ENCODE data around the gene MKKS.

MKKS gene

DNA sequence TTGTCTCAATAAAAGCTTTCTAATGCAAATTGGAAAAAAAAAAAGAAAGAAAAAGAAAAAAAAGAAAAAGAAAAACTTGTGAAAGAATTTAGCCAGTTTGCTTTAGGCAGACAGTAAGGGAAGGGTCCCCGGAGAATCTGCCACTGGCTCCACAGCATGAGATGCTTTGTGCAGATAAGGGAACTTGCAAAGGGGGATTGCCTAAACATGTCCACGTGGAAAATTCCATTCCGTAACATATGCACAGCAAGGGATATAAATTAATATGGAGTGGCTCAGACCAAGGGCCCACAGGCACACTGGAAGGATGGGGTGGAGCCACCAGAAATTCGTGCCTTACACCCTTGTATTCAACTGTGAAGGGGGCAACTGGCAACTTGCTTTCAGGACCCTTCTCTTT is 45.4 kb downstream of the MKKS start:
- H2BK15ac ChIP-seq (ENCODE audit: low read length): no peak overlapping the region
- H3K4me2 ChIP-seq (ENCODE audit: insufficient read depth, low read length, poor library complexity, severe bottlenecking): no peak overlapping the region
- H3K27ac ChIP-seq (replicated peaks; ENCODE audit: low read length): no peak overlapping the region
- no peak overlapping the region for H3K4me3 ChIP-seq (ENCODE audit: low read length in 2 of 2)
- no peak for DNase-seq (ENCODE audit: low spot score)
- no peak overlapping the region for H3K14ac ChIP-seq (ENCODE audit: low read length)
- H2AFZ ChIP-seq (ENCODE audit: low read length): peak overlapping the region; percentile 74
- no peak overlapping the region for H3K23ac ChIP-seq (ENCODE audit: low read depth, low read length, poor library complexity)
- no peak overlapping the region for H2BK12ac ChIP-seq (ENCODE audit: low read length)
- peaks cover 2 to 7% of the 10 kb centered on the region in 2 donors for H3K9me3 ChIP-seq (replicated peaks in 1 of 2; ENCODE audit: control insufficient read depth in 2 of 2, insufficient read depth in 1 of 2, low read depth in 1 of 2, low read length in 2 of 2)
- H2BK120ac ChIP-seq (ENCODE audit: low read depth, low read length): no peak overlapping the region
- no peak overlapping the region for H2BK5ac ChIP-seq (ENCODE audit: low read length)
- H3K4me1 ChIP-seq (ENCODE audit: control insufficient read depth in 2 of 2, insufficient read depth in 1 of 2, low read depth in 1 of 2, low read length in 2 of 2): peaks cover 4% of the 10 kb centered on the region in 2 donors
- no CpG with 5 or more reads among the region's 4 CpGs for WGBS, 2 donors (ENCODE audit: extremely low coverage in 2 of 2, insufficient read length in 2 of 2, insufficient replicate concordance in 1 of 2)
- no peak overlapping the region for H3K18ac ChIP-seq (ENCODE audit: low read length)
- H2AK5ac ChIP-seq (ENCODE audit: low read depth, low read length): no peak overlapping the region
- no peak overlapping the region for H3K9ac ChIP-seq (ENCODE audit: low read depth, low read length, poor library complexity)
- H4K8ac ChIP-seq (ENCODE audit: low read depth, low read length): no peak overlapping the region
- no peak overlapping the region for H4K91ac ChIP-seq (ENCODE audit: low read depth, low read length, poor library complexity)
- no peaks in the 10 kb centered on the region for H3K36me3 ChIP-seq (replicated peaks in 1 of 2; ENCODE audit: control insufficient read depth in 2 of 2, insufficient read depth in 2 of 2, low read length in 2 of 2)
- H3K79me1 ChIP-seq (ENCODE audit: low read depth, low read length): no peaks in the 10 kb centered on the region
- no peak overlapping the region for H3K4ac ChIP-seq (ENCODE audit: low read length)
- no peaks in the 10 kb centered on the region for H3K27me3 ChIP-seq (ENCODE audit: control insufficient read depth in 3 of 3, insufficient read depth in 3 of 3, low read depth in 1 of 3, low read length in 3 of 3)

DNA sequence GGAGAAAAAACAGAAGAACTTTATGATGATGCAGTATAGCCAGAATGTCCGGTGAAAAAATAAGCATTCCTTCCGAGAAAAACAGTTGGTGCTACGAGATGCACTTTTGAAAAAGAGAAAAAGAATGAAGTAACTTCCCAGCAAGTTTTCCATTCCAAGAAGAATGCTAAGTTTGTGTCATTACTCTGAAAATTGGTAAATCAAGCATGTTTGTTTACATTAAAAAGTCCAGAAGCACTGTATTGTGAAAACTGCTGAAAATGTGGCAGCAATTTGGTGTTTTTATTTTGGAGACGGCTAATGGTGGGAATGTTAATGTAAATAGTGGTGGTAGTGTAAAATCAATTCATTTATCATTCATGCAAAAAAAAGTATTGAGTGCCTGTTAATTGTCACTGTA is 46.3 kb downstream of the MKKS start:
- no peaks in the 10 kb centered on the region for H3K27me3 ChIP-seq (ENCODE audit: control insufficient read depth in 3 of 3, insufficient read depth in 3 of 3, low read depth in 1 of 3, low read length in 3 of 3)
- no peak overlapping the region for H3K18ac ChIP-seq (ENCODE audit: low read length)
- H2BK12ac ChIP-seq (ENCODE audit: low read length): no peak overlapping the region
- H3K27ac ChIP-seq (replicated peaks; ENCODE audit: low read length): no peak overlapping the region
- no peak overlapping the region for H2BK15ac ChIP-seq (ENCODE audit: low read length)
- H4K8ac ChIP-seq (ENCODE audit: low read depth, low read length): no peak overlapping the region
- H3K9ac ChIP-seq (ENCODE audit: low read depth, low read length, poor library complexity): no peak overlapping the region
- no peak overlapping the region for H3K14ac ChIP-seq (ENCODE audit: low read length)
- no peaks in the 10 kb centered on the region for H3K79me1 ChIP-seq (ENCODE audit: low read depth, low read length)
- H2BK5ac ChIP-seq (ENCODE audit: low read length): no peak overlapping the region
- peaks cover 4% of the 10 kb centered on the region in 2 donors for H3K4me1 ChIP-seq (ENCODE audit: control insufficient read depth in 2 of 2, insufficient read depth in 1 of 2, low read depth in 1 of 2, low read length in 2 of 2)
- H3K36me3 ChIP-seq (replicated peaks in 1 of 2; ENCODE audit: control insufficient read depth in 2 of 2, insufficient read depth in 2 of 2, low read length in 2 of 2): no peaks in the 10 kb centered on the region
- H4K91ac ChIP-seq (ENCODE audit: low read depth, low read length, poor library complexity): no peak overlapping the region
- no peak for DNase-seq (ENCODE audit: low spot score)
- H2BK120ac ChIP-seq (ENCODE audit: low read depth, low read length): no peak overlapping the region
- H3K4ac ChIP-seq (ENCODE audit: low read length): no peak overlapping the region
- no peak overlapping the region for H3K4me2 ChIP-seq (ENCODE audit: insufficient read depth, low read length, poor library complexity, severe bottlenecking)
- WGBS, 2 donors (ENCODE audit: extremely low coverage in 2 of 2, insufficient read length in 2 of 2, insufficient replicate concordance in 1 of 2): no CpG with 5 or more reads among the region's 4 CpGs
- H2AFZ ChIP-seq (ENCODE audit: low read length): no peak overlapping the region
- no peak overlapping the region for H3K4me3 ChIP-seq (ENCODE audit: low read length in 2 of 2)
- H2AK5ac ChIP-seq (ENCODE audit: low read depth, low read length): no peak overlapping the region
- H3K23ac ChIP-seq (ENCODE audit: low read depth, low read length, poor library complexity): no peak overlapping the region
- H3K9me3 ChIP-seq (replicated peaks in 1 of 2; ENCODE audit: control insufficient read depth in 2 of 2, insufficient read depth in 1 of 2, low read depth in 1 of 2, low read length in 2 of 2): peaks cover 2 to 7% of the 10 kb centered on the region in 2 donors

DNA sequence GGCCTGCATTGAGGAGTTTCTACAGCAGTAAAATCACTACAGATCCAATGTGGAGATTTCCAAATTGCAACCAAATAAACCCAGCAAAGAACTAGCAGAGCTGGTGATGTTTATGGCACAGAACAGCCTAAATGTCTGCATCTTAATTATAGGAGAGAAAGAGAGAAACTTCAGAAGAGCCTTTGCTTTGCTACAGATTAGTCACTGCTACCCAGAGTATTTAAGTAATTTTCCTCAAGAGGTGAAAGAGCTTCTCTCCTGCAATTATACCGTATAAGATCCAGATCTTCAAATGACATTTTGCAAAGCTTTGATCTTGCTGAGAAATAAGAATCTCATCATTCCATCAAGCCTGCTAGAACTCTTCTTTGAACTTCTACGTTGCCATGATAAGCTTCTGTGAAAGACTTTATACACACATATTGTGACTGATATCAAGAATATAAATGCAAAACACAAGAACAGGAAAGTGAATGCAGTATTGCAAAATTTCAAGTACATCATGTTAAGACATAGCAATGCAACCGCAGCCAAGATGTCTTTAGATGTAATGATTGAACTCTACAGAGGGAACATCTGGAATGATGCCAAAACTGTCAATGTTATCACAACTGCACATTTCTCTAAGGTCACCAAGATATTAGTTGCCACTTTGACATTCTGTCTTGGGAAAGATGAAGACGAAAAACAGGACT is 48.0 kb downstream of the MKKS start:
- Histone ChIP-seq H3K4ac (ENCODE audit: low read length) (no peak overlapping the region), H3K27me3 (ENCODE audit: control insufficient read depth in 3 of 3, insufficient read depth in 3 of 3, low read depth in 1 of 3, low read length in 3 of 3) (no peaks in the 10 kb centered on the region), H3K9me3 (replicated peaks in 1 of 2; ENCODE audit: control insufficient read depth in 2 of 2, insufficient read depth in 1 of 2, low read depth in 1 of 2, low read length in 2 of 2) (peaks cover 2 to 7% of the 10 kb centered on the region in 2 donors), H2BK15ac (ENCODE audit: low read length) (no peak overlapping the region), H2BK5ac (ENCODE audit: low read length) (no peak overlapping the region), H3K23ac (ENCODE audit: low read depth, low read length, poor library complexity) (no peak overlapping the region), H3K27ac (replicated peaks; ENCODE audit: low read length) (no peak overlapping the region), H3K4me1 (ENCODE audit: control insufficient read depth in 2 of 2, insufficient read depth in 1 of 2, low read depth in 1 of 2, low read length in 2 of 2) (peaks cover 4% of the 10 kb centered on the region in 2 donors), H2BK120ac (ENCODE audit: low read depth, low read length) (no peak overlapping the region), H2AFZ (ENCODE audit: low read length) (no peak overlapping the region), H2AK5ac (ENCODE audit: low read depth, low read length) (no peak overlapping the region), H3K79me1 (ENCODE audit: low read depth, low read length) (no peaks in the 10 kb centered on the region), H3K4me2 (ENCODE audit: insufficient read depth, low read length, poor library complexity, severe bottlenecking) (no peak overlapping the region), H3K14ac (ENCODE audit: low read length) (no peak overlapping the region), H3K18ac (ENCODE audit: low read length) (no peak overlapping the region), H4K91ac (ENCODE audit: low read depth, low read length, poor library complexity) (no peak overlapping the region), H3K9ac (ENCODE audit: low read depth, low read length, poor library complexity) (no peak overlapping the region), H3K4me3 (ENCODE audit: low read length in 2 of 2) (no peak overlapping the region), H4K8ac (ENCODE audit: low read depth, low read length) (no peak overlapping the region), H2BK12ac (ENCODE audit: low read length) (no peak overlapping the region), H3K36me3 (replicated peaks in 1 of 2; ENCODE audit: control insufficient read depth in 2 of 2, insufficient read depth in 2 of 2, low read length in 2 of 2) (no peaks in the 10 kb centered on the region)
- DNase-seq (ENCODE audit: low spot score): no peak
- WGBS, 2 donors (ENCODE audit: extremely low coverage in 2 of 2, insufficient read length in 2 of 2, insufficient replicate concordance in 1 of 2): no CpG with 5 or more reads among the region's 4 CpGs

DNA sequence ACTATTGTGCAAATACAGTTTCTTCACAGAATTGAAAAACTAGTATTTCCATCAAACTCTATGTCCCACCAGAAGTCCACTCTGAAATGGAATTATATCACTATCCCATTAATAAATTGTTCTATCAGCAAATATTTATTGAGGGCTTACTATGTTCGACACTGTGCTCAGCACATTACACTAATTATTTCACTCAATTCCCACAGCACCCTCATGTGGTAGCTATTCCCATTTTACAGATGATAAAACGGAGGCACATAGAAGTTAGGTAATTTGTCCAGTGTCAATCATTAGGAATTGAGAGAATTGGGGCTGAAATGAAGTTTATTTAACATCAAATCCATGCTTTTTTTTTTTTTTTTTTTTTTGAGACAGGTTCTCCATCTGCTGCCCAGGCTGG is 52.5 kb downstream of the MKKS start:
- Histone ChIP-seq H3K27ac (replicated peaks; ENCODE audit: low read length) (no peak overlapping the region), H3K9me3 (replicated peaks in 1 of 2; ENCODE audit: control insufficient read depth in 2 of 2, insufficient read depth in 1 of 2, low read depth in 1 of 2, low read length in 2 of 2) (peaks cover 0 to 2% of the 10 kb centered on the region in 2 donors), H3K9ac (ENCODE audit: low read depth, low read length, poor library complexity) (no peak overlapping the region), H2AK5ac (ENCODE audit: low read depth, low read length) (no peak overlapping the region), H3K23ac (ENCODE audit: low read depth, low read length, poor library complexity) (no peak overlapping the region), H2BK120ac (ENCODE audit: low read depth, low read length) (no peak overlapping the region), H3K4me2 (ENCODE audit: insufficient read depth, low read length, poor library complexity, severe bottlenecking) (no peak overlapping the region), H2AFZ (ENCODE audit: low read length) (no peak overlapping the region), H3K14ac (ENCODE audit: low read length) (no peak overlapping the region), H3K36me3 (replicated peaks in 1 of 2; ENCODE audit: control insufficient read depth in 2 of 2, insufficient read depth in 2 of 2, low read length in 2 of 2) (no peaks in the 10 kb centered on the region), H2BK15ac (ENCODE audit: low read length) (no peak overlapping the region), H2BK12ac (ENCODE audit: low read length) (no peak overlapping the region), H3K18ac (ENCODE audit: low read length) (no peak overlapping the region), H4K91ac (ENCODE audit: low read depth, low read length, poor library complexity) (no peak overlapping the region), H3K79me1 (ENCODE audit: low read depth, low read length) (no peaks in the 10 kb centered on the region), H3K27me3 (ENCODE audit: control insufficient read depth in 3 of 3, insufficient read depth in 3 of 3, low read depth in 1 of 3, low read length in 3 of 3) (no peaks in the 10 kb centered on the region), H3K4me1 (ENCODE audit: control insufficient read depth in 2 of 2, insufficient read depth in 1 of 2, low read depth in 1 of 2, low read length in 2 of 2) (no peaks in the 10 kb centered on the region), H3K4me3 (ENCODE audit: low read length in 2 of 2) (no peak overlapping the region), H2BK5ac (ENCODE audit: low read length) (no peak overlapping the region), H4K8ac (ENCODE audit: low read depth, low read length) (no peak overlapping the region), H3K4ac (ENCODE audit: low read length) (no peak overlapping the region)
- no peak for DNase-seq (ENCODE audit: low spot score)
- WGBS, 2 donors (ENCODE audit: extremely low coverage in 2 of 2, insufficient read length in 2 of 2, insufficient replicate concordance in 1 of 2): no CpG with 5 or more reads among the region's 2 CpGs

Measured in neuronal stem cell (in vitro differentiated cells).